Natural killer cell (primary cell): ENCODE results near the gene PTK7. TPM values are rescaled to one million over a fixed set of nuclear protein-coding genes. Genes with fewer than 3 reads are reported as not detected.

ENCODE experiments used
- ATAC-seq, 3 donors: fragments of 150-1000 bp in 2 of 3; fragments of 200-7000 bp in 1 of 3; cut with Tn5 transposase; 1 replicate in 1 of 3; 2 replicates in 2 of 3; pipeline ENCODE4 v1.10.0; 2021; ENCODE audit warnings: mild to moderate bottlenecking in 2 of 3, moderate library complexity in 2 of 3
- DNase-seq, 2 donors: peaks; one replicate each; pipeline versions ENCODE4 v3.0.0 to v3.0.0-alpha.2; 2013 to 2021; ENCODE audit warnings: mixed read lengths in 1 of 2
- H3K27ac ChIP-seq: one replicate; pipeline ENCODE4 v1.5.1; 2013; ENCODE audit warnings: mild to moderate bottlenecking, low read length
- H3K27me3 ChIP-seq: one replicate; pipeline ENCODE4 v1.6.1; 2013; ENCODE audit warnings: low read length; ENCODE audit not compliant: control insufficient read depth, insufficient read depth
- H3K36me3 ChIP-seq: one replicate; pipeline ENCODE4 v1.6.1; 2013; ENCODE audit warnings: low read length; ENCODE audit not compliant: control insufficient read depth, insufficient read depth
- H3K4me1 ChIP-seq: one replicate; pipeline ENCODE4 v1.6.1; 2013; ENCODE audit warnings: low read length; ENCODE audit not compliant: control insufficient read depth, insufficient read depth
- H3K4me3 ChIP-seq: one replicate; pipeline ENCODE4 v1.5.1; 2013; ENCODE audit warnings: low read length
- H3K9me3 ChIP-seq: one replicate; pipeline ENCODE4 v1.6.1; 2013; ENCODE audit warnings: low read length; ENCODE audit not compliant: control insufficient read depth, insufficient read depth
- H3K27ac Mint-ChIP-seq, 2 donors: one replicate each; pipeline ENCODE4 v1.8.0; 2022; ENCODE audit warnings: mild to moderate bottlenecking in 2 of 2, mixed read lengths in 2 of 2, moderate library complexity in 1 of 2
- H3K27me3 Mint-ChIP-seq, 2 donors: one replicate each; pipeline ENCODE4 v1.8.0; 2022; ENCODE audit warnings: low read depth in 2 of 2, mixed read lengths in 2 of 2
- H3K36me3 Mint-ChIP-seq: one replicate; pipeline ENCODE4 v1.8.0; 2022; ENCODE audit warnings: mixed read lengths
- H3K4me1 Mint-ChIP-seq, 2 donors: one replicate each; pipeline ENCODE4 v1.8.0; 2022; ENCODE audit warnings: mixed read lengths in 2 of 2
- H3K4me3 Mint-ChIP-seq: one replicate; pipeline ENCODE4 v1.8.0; 2022; ENCODE audit warnings: mild to moderate bottlenecking, moderate library complexity, mixed read lengths
- H3K9me3 Mint-ChIP-seq, 2 donors: one replicate each; pipeline ENCODE4 v1.8.0; 2022; ENCODE audit warnings: mixed read lengths in 2 of 2
- WGBS: methylation state at CpG from one replicate; pipeline ENCODE4 v1.1.7; 2013; ENCODE audit warnings: missing lambda C conversion rate; ENCODE audit not compliant: insufficient coverage; 5-methylcytosine and 5-hydroxymethylcytosine counted together
- intact Hi-C: fragments of 100-400 bp; cut with micrococcal nuclease; formaldehyde crosslinking; loops from one replicate; pipeline ENCODE4 v1.14.2; 2022
- total RNA-seq, 4 donors: library from RNA; stranded (reverse); fragments of 120-200 nt in 1 of 4; gene quantifications; one replicate each; pipeline versions ENCODE4 v1.2.3 to v1.2.4, GENCODE V29; 2013 to 2022
- TF ChIP-seq, protein P1 (sequence below): fragments of 200-600 bp; IDR thresholded peaks from one replicate; pipeline ENCODE4 v1.8.0; 2022; ENCODE audit warnings: antibody characterized with exemption

PTK7 gene
- total RNA-seq, 3 donors from 2014 or later (not counting 1 experiment from before 2014, with no cell fraction given): 1.7 to 5.6 (median 2.8) TPM

GRCh38 chr6:43052225-43052841, 23.8 kb upstream of the PTK7 start:
- peaks cover 20% of the 10 kb centered on the region for H3K4me1 ChIP-seq
- Mint-ChIP-seq H3K27me3 (no peaks in the 10 kb centered on the region), H3K9me3 (no peaks in the 10 kb centered on the region), H3K36me3 (no peaks in the 10 kb centered on the region), H3K4me1 (peaks cover 27 to 39% of the 10 kb centered on the region in 2 donors), H3K4me3 (peak overlapping the region; percentile 90), H3K27ac (peak overlapping the region; percentile 93 to 95)
- DNase-seq (no peak), ATAC-seq (no peak)
- H3K9me3 ChIP-seq: no peaks in the 10 kb centered on the region
- H3K27ac ChIP-seq: no peak overlapping the region
- TF ChIP-seq, protein P1, sequence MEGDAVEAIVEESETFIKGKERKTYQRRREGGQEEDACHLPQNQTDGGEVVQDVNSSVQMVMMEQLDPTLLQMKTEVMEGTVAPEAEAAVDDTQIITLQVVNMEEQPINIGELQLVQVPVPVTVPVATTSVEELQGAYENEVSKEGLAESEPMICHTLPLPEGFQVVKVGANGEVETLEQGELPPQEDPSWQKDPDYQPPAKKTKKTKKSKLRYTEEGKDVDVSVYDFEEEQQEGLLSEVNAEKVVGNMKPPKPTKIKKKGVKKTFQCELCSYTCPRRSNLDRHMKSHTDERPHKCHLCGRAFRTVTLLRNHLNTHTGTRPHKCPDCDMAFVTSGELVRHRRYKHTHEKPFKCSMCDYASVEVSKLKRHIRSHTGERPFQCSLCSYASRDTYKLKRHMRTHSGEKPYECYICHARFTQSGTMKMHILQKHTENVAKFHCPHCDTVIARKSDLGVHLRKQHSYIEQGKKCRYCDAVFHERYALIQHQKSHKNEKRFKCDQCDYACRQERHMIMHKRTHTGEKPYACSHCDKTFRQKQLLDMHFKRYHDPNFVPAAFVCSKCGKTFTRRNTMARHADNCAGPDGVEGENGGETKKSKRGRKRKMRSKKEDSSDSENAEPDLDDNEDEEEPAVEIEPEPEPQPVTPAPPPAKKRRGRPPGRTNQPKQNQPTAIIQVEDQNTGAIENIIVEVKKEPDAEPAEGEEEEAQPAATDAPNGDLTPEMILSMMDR: no peak
- 98% methylated on average over 19 of the region's 19 CpGs for WGBS
- intact Hi-C loops: no loop called here
- H3K4me3 ChIP-seq: no peak overlapping the region
- H3K27me3 ChIP-seq: no peaks in the 10 kb centered on the region
- H3K36me3 ChIP-seq: peaks cover 11% of the 10 kb centered on the region

GRCh38 chr6:43052842-43053544, 23.1 kb upstream of the PTK7 start:
- H3K27me3 Mint-ChIP-seq: no peaks in the 10 kb centered on the region
- 17% methylated on average over 22 of the region's 22 CpGs for WGBS
- Histone ChIP-seq H3K36me3 (peaks cover 15% of the 10 kb centered on the region), H3K27me3 (no peaks in the 10 kb centered on the region), H3K4me3 (peak overlapping the region; percentile 80), H3K27ac (peak overlapping the region; percentile 83), H3K4me1 (peaks cover 22% of the 10 kb centered on the region), H3K9me3 (no peaks in the 10 kb centered on the region)
- peak overlapping the region; percentile 90 for H3K4me3 Mint-ChIP-seq
- no peaks in the 10 kb centered on the region for H3K36me3 Mint-ChIP-seq
- peaks cover 30 to 40% of the 10 kb centered on the region in 2 donors for H3K4me1 Mint-ChIP-seq
- intact Hi-C loops: no loop called here
- TF ChIP-seq, protein P1: no peak
- DNase-seq (no peak), ATAC-seq (peak in 2 of 3 donors; percentile 2 to 22)
- no peaks in the 10 kb centered on the region for H3K9me3 Mint-ChIP-seq
- H3K27ac Mint-ChIP-seq: peak overlapping the region; percentile 93 to 95

GRCh38 chr6:43053545-43054205, 22.4 kb upstream of the PTK7 start, which contains the start of gene CUL7:
TSS of gene CUL7 (minus strand) at chr6:43053851. CDS start at chr6:43052788, 1,063 bp downstream.
- intact Hi-C loops: no loop called here
- WGBS: 0% methylated on average over 41 of the region's 45 CpGs
- TF ChIP-seq, protein P1: no peak
- Mint-ChIP-seq H3K4me1 (peaks cover 37 to 47% of the 10 kb centered on the region in 2 donors), H3K27ac (peak within 1 kb of the TSS; percentile 93 to 95), H3K9me3 (no peaks in the 10 kb centered on the region), H3K36me3 (no peaks in the 10 kb centered on the region), H3K27me3 (no peaks in the 10 kb centered on the region), H3K4me3 (peak within 1 kb of the TSS; percentile 90)
- H3K27me3 ChIP-seq: no peaks in the 10 kb centered on the region
- ATAC-seq (peak; percentile 94 to 97 (median 95)), DNase-seq (peak; percentile 70 to 94)
- peak within 1 kb of the TSS; percentile 80 for H3K4me3 ChIP-seq
- peaks cover 15% of the 10 kb centered on the region for H3K36me3 ChIP-seq
- H3K4me1 ChIP-seq: peaks cover 26% of the 10 kb centered on the region
- H3K27ac ChIP-seq: peak within 1 kb of the TSS; percentile 83
- H3K9me3 ChIP-seq: no peaks in the 10 kb centered on the region
